ENCODE data around the gene LMTK3.

GRCh38 chr19:48458016-48458415 lies 53.6 kb downstream of the LMTK3 start:
- no peak for TF ChIP-seq POLR2AphosphoS5 (IDR thresholded peaks at IDR 0.05)
- TF ChIP-seq EP300 (IDR thresholded peaks at IDR 0.05) = no peak
- TF ChIP-seq CTCF (IDR thresholded peaks at IDR 0.05) = no peak
- no peak for TF ChIP-seq POLR2A (IDR thresholded peaks at IDR 0.05)

Measured in suprapubic skin (tissue), 4 donors.